ENCODE measurements around the gene PMEPA1. TPM values are rescaled to one million over a fixed set of nuclear protein-coding genes. Genes with fewer than 3 reads are reported as not detected.

PMEPA1 gene
- total RNA-seq, 3 donors from 2014 or later (not counting 1 experiment from before 2014, with no cell fraction given): 1.2 to 5.9 (median 2.4) TPM

DNA sequence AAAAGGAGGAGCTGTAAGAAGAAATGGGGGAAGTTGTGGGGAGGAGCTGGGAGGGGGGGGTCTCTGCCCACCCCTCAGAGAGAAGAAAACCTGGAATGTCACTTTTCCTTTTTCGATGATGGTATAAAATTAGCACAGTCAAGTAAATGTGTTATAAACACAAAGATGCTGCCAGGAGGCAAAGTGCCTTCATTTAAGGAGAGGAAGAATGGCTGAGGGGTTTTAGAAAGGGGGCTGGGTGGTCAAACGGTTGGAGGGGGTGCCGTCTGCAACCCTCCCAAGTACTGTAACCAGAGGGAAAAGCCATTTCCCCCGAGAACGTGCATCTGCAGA lies 25.0 kb downstream of the PMEPA1 start:
- Mint-ChIP-seq H3K27me3 (ENCODE audit: low read depth in 2 of 2) (peaks cover 4 to 15% of the 10 kb centered on the region in 2 donors), H3K4me3 (no peak overlapping the region), H3K4me1 (peaks cover 19 to 23% of the 10 kb centered on the region in 2 donors), H3K9me3 (no peaks in the 10 kb centered on the region), H3K36me3 (no peaks in the 10 kb centered on the region), H3K27ac (no peak overlapping the region)
- H3K27me3 ChIP-seq (ENCODE audit: control insufficient read depth, insufficient read depth, low read length): no peaks in the 10 kb centered on the region
- no peak overlapping the region for H3K4me3 ChIP-seq (ENCODE audit: low read length)
- no peak overlapping the region for H3K27ac ChIP-seq (ENCODE audit: low read length)
- TF ChIP-seq, protein P1, sequence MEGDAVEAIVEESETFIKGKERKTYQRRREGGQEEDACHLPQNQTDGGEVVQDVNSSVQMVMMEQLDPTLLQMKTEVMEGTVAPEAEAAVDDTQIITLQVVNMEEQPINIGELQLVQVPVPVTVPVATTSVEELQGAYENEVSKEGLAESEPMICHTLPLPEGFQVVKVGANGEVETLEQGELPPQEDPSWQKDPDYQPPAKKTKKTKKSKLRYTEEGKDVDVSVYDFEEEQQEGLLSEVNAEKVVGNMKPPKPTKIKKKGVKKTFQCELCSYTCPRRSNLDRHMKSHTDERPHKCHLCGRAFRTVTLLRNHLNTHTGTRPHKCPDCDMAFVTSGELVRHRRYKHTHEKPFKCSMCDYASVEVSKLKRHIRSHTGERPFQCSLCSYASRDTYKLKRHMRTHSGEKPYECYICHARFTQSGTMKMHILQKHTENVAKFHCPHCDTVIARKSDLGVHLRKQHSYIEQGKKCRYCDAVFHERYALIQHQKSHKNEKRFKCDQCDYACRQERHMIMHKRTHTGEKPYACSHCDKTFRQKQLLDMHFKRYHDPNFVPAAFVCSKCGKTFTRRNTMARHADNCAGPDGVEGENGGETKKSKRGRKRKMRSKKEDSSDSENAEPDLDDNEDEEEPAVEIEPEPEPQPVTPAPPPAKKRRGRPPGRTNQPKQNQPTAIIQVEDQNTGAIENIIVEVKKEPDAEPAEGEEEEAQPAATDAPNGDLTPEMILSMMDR (IDR thresholded peaks at IDR 0.05): no peak
- intact Hi-C loops (cut with micrococcal nuclease): no loop called here
- H3K9me3 ChIP-seq (ENCODE audit: control insufficient read depth, insufficient read depth, low read length): no peaks in the 10 kb centered on the region
- H3K4me1 ChIP-seq (ENCODE audit: control insufficient read depth, insufficient read depth, low read length): peaks cover 28% of the 10 kb centered on the region
- H3K36me3 ChIP-seq (ENCODE audit: control insufficient read depth, insufficient read depth, low read length): no peaks in the 10 kb centered on the region
- DNase-seq (no peak), ATAC-seq (no peak)
- 55% methylated on average over 5 of the region's 5 CpGs for WGBS (ENCODE audit: insufficient coverage)

DNA sequence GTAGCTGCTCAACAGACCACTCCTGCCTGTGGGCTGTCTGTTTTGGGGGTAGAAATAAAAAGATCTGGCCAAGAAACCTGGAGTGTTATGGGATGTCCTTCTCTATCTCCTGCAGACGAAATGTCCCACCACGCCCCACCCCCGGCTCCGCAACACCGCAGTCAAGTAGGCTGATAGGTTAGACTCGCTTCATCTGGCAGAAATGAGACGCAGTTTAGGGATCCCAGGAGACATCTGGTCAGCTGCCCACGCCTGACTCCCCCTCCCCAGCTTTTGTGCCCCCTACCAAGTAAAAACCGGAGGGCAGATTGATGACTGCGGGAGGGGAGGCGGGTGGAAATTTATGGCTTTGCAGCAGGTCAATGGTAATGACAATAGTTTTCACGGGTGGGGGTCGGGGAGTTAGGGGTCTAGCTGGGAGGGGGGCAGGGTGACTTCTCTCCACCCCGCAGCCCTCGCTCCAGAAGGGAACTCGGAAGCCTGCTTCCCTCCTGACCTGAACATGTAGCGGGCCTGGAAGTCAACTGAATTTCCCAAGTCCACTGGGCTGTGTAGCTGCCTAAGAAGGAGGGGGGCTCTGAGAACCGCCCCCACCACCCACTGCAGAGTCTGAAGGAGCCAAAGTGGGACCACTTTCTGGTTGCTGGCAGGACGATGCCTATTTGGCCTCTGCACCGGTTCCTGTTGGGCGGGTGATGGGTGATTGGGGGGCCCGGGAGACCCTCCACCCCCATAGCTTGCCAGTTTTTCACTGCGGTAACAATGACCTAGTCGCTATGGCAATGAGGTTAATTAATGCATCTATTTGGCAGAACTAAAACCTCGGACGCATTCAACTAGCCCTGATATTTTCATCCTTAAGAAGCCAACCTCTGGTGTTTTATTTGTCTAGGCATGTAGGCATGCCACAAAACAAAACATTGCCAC lies 25.7 kb downstream of the PMEPA1 start:
- Mint-ChIP-seq H3K9me3 (no peaks in the 10 kb centered on the region), H3K27ac (no peak overlapping the region), H3K36me3 (no peaks in the 10 kb centered on the region), H3K4me3 (no peak overlapping the region), H3K4me1 (peaks cover 19 to 29% of the 10 kb centered on the region in 2 donors), H3K27me3 (ENCODE audit: low read depth in 2 of 2) (peaks cover 4 to 18% of the 10 kb centered on the region in 2 donors)
- Histone ChIP-seq H3K9me3 (ENCODE audit: control insufficient read depth, insufficient read depth, low read length) (no peaks in the 10 kb centered on the region), H3K4me1 (ENCODE audit: control insufficient read depth, insufficient read depth, low read length) (peaks cover 34% of the 10 kb centered on the region), H3K36me3 (ENCODE audit: control insufficient read depth, insufficient read depth, low read length) (no peaks in the 10 kb centered on the region), H3K27me3 (ENCODE audit: control insufficient read depth, insufficient read depth, low read length) (no peaks in the 10 kb centered on the region), H3K27ac (ENCODE audit: low read length) (no peak overlapping the region), H3K4me3 (ENCODE audit: low read length) (no peak overlapping the region)
- TF ChIP-seq, protein P1 (IDR thresholded peaks at IDR 0.05): no peak
- ATAC-seq: no peak
- DNase-seq: no peak
- 87% methylated on average over 26 of the region's 26 CpGs for WGBS (ENCODE audit: insufficient coverage)
- intact Hi-C loops (cut with micrococcal nuclease): no loop called here

GRCh38 chr20:57683287-57683686 lies 26.5 kb downstream of the PMEPA1 start:
- peaks cover 40% of the 10 kb centered on the region for H3K4me1 ChIP-seq (ENCODE audit: control insufficient read depth, insufficient read depth, low read length)
- no peaks in the 10 kb centered on the region for H3K27me3 ChIP-seq (ENCODE audit: control insufficient read depth, insufficient read depth, low read length)

More at GRCh38 chr20:57683287-57683686, 26.5 kb downstream of the PMEPA1 start:
- WGBS (ENCODE audit: insufficient coverage): 92% methylated on average over 4 of the region's 7 CpGs
- TF ChIP-seq, protein P1 (IDR thresholded peaks at IDR 0.05): no peak
- H3K27me3 Mint-ChIP-seq (ENCODE audit: low read depth in 2 of 2): peaks cover 11 to 27% of the 10 kb centered on the region in 2 donors
- peaks cover 19 to 36% of the 10 kb centered on the region in 2 donors for H3K4me1 Mint-ChIP-seq
- no peak overlapping the region for H3K4me3 Mint-ChIP-seq
- Histone ChIP-seq H3K27ac (ENCODE audit: low read length) (no peak overlapping the region), H3K4me3 (ENCODE audit: low read length) (no peak overlapping the region), H3K9me3 (ENCODE audit: control insufficient read depth, insufficient read depth, low read length) (no peaks in the 10 kb centered on the region), H3K36me3 (ENCODE audit: control insufficient read depth, insufficient read depth, low read length) (no peaks in the 10 kb centered on the region)
- H3K36me3 Mint-ChIP-seq: no peaks in the 10 kb centered on the region
- no peak for DNase-seq
- intact Hi-C loops (cut with micrococcal nuclease): no loop called here
- no peak for ATAC-seq
- no peak overlapping the region for H3K27ac Mint-ChIP-seq
- H3K9me3 Mint-ChIP-seq: no peaks in the 10 kb centered on the region

All from natural killer cell (primary cell).